HEK293T (cell line): ENCODE data around the gene MAN1C1.

Source experiments
- ARNT ChIP-seq: fragments of 450-650 bp; IDR thresholded peaks from 2 replicates; pipeline ENCODE4 v1.6.1; 2017; ENCODE audit warnings: mild to moderate bottlenecking
- ELF4 ChIP-seq: fragments of 450-650 bp; IDR thresholded peaks from 2 replicates; pipeline ENCODE4 v1.6.1; 2017; ENCODE audit warnings: antibody characterized with exemption
- FOXA1 ChIP-seq: fragments of 450-650 bp; IDR thresholded peaks from 2 replicates; pipeline ENCODE4 v1.6.1; 2016; ENCODE audit warnings: mild to moderate bottlenecking
- FOXK2 ChIP-seq: fragments of 450-650 bp; IDR thresholded peaks from 2 replicates; pipeline ENCODE4 v1.6.1; 2016; ENCODE audit warnings: mild to moderate bottlenecking
- FOXM1 ChIP-seq: fragments of 450-650 bp; IDR thresholded peaks from 2 replicates; pipeline ENCODE4 v1.6.1; 2017; ENCODE audit warnings: mild to moderate bottlenecking, borderline replicate concordance
- L3MBTL2 ChIP-seq: fragments of 450-650 bp; conservative IDR thresholded peaks from 2 replicates; pipeline ENCODE4 v1.6.1; 2016; ENCODE audit warnings: mild to moderate bottlenecking
- NFRKB ChIP-seq: fragments of 450-650 bp; IDR thresholded peaks from 2 replicates; pipeline ENCODE4 v1.6.1; 2016; ENCODE audit warnings: mild to moderate bottlenecking, moderate library complexity
- SP1 ChIP-seq: fragments of 450-650 bp; IDR thresholded peaks from 2 replicates; pipeline ENCODE4 v1.6.1; 2017
- SUZ12 ChIP-seq: fragments of 450-650 bp; IDR thresholded peaks from 2 replicates; pipeline ENCODE4 v1.6.1; 2016; ENCODE audit warnings: mild to moderate bottlenecking
- ZNF384 ChIP-seq: fragments of 450-650 bp; IDR thresholded peaks from 2 replicates; pipeline ENCODE4 v1.6.1; 2016

GRCh38 chr1:25695771-25696311 lies 79.2 kb downstream of the MAN1C1 start:
- TF ChIP-seq SP1 (no peak), SUZ12 (no peak), L3MBTL2 (no peak), FOXM1 (no peak), FOXK2 (no peak), ZNF384 (no peak), FOXA1 (no peak), NFRKB (no peak), ELF4 (no peak), ARNT (no peak)
